IPS DF 4.7 (cell line): ENCODE measurements around the gene CARF.
"Not testable (repeated sequence)": the region's sequence is repeated elsewhere in the genome, so short reads cannot be mapped to it uniquely, and the experiment has no call there.

Source experiments
- DNase-seq: peaks from one replicate; pipeline ENCODE4 v3.0.0-alpha.2; 2013; ENCODE audit warnings: low spot score; ENCODE audit errors: extremely low read depth

Gene CARF

DNA sequence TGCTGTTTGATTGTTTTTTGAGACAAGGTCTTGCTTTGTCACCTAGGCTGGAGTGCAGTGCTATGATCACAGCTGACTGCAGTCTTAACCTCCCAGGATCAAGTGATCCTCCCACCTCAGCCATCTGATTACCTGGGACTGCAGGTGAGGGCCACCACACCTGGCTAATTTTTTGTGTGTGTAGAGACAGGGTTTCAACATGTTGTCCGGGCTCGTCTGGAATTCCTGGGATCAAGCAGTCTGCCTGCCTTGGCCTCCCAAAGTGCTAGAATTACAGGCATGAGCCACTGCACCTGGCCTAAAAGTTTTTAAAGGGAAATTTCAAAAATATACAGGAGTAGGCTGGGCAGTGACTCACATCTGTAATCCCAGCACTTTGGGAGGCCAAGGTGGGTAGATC is 22.4 kb downstream of the CARF start:
- DNase-seq, result no peak

- DNase-seq, result no peak
These were observed 26.9 kb downstream of the CARF start for GRCh38 chr2:202938960-202939359.

DNA sequence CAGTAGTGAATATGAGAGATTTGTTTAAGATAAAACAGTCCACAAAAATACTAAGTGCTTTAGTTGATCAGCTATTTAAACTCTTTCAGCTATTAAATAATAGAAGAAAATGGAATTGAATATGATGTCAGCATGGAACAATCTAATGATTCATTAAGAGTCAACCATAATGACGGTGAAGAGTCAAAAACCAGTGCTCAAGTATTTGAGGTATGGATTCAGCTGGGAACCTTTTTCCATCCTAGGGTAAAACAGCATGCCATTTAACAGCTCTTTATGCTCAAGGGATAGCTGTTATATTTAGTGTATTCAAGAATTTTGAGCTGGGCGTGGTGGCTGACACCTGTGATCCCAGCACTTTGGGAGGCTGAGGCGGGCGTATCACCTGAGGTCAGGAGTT is 29.7 kb downstream of the CARF start:
- no peak for DNase-seq

GRCh38 chr2:202944408-202944807 is 32.3 kb downstream of the CARF start:
- DNase-seq, result no peak

DNA sequence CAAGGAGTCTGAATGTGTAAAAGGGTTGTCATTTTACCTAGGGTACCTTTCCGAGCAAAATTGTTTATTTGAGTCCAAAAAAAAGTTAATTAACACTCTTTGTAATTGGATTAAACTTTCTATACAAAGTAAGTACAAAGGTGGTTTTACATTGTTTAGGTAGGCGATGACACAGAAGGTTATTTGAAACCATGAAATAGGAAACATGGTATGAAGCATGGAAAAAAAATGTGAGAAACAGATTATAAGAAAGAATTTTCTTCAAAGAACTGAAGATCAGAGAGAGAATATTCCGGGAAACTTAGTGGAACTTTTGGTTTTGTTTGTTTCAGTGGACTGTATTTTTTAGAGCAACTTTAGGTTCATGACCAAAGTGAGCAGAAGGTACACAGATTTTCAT is 32.7 kb downstream of the CARF start:
- DNase-seq, result no peak

- DNase-seq, result no peak
These were observed 33.4 kb downstream of the CARF start for GRCh38 chr2:202945497-202945896.

- DNase-seq, result not testable (repeated sequence)
These were observed 37.3 kb downstream of the CARF start for GRCh38 chr2:202949333-202949732.

DNA sequence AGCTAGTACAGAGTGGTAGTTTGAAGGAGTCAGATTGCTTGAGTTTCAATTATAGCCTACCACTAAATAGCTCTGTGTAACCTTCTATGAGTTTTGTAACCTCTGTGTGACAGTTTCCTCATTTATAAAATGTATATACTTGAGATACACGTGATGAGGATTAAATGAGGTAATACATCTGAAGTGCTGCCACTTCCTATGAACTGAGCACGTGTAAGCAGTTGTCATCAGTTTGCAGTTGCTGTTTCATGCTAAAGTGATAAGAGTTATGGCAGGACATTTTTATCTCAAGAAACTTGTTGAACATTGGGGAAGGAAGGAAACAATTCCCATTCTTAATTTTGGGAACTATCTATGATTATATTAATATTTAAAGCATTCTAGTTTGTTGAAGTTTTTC is 38.5 kb downstream of the CARF start:
- DNase-seq, result no peak

- no peak for DNase-seq
These were observed 48.4 kb downstream of the CARF start for GRCh38 chr2:202960524-202960923.

GRCh38 chr2:202963712-202964111 is 51.6 kb downstream of the CARF start:
- no peak for DNase-seq

GRCh38 chr2:202965810-202966460 is 53.9 kb downstream of the CARF start:
- DNase-seq, result peak; percentile 5

DNA sequence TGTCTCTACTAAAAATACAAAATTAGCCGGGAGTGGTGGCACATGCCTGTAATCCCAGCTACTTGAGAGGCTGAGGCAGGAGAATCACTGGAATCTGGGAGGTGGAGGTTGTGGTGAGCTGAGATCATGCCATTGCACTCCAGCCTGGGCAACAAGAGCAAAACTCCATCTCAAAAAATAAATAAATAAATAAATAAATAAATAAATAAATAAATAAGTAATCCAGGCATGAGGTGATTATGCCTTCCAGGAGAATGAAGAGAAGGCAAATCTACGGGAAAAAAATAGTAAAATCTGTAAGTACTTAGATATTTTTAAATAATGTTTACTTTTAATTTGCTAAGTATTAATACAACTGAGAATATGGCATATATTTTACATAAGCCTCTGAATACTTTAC is 57.3 kb downstream of the CARF start:
- DNase-seq, result not testable (repeated sequence)

GRCh38 chr2:202976809-202977208 is 64.7 kb downstream of the CARF start:
- DNase-seq, result no peak

DNA sequence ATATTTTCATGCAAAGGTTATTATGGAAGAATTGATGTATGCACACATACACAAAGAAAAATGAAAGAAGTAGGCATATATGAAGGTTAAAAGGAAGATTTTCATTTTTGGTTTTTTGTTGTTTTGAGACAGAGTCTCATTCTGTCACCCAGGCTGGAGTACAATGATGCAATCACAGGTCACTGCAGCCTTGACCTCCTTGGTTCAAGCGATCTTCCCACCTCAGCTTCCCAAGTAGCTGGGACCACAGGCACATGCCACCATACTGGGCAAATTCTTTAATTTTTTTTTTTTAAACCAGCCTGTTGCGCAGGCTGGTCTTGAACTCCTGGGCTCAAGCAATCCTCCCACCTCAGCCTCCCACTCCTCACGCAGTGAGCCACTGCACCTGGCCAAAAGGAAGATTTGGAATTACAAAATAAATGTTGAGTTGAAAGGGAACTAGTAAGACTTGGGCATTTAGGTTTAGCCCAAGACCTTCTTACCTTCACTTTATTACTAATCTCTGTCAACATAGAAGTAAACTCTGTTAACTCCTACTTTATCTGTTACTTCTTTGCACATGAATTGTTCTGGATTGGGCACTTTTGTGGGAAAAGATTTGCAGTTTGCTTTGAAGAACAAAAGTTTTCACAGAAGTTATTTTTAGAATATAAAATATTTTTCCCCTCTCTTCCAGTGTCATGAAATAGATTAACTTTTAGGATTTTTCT is 70.9 kb downstream of the CARF start:
- no peak for DNase-seq

GRCh38 chr2:202989749-202990148 is 77.7 kb downstream of the CARF start:
- no peak for DNase-seq

GRCh38 chr2:202990501-202990900 is 78.4 kb downstream of the CARF start:
- no peak for DNase-seq

- DNase-seq, result not testable (repeated sequence)
These were observed 85.0 kb downstream of the CARF start for GRCh38 chr2:202997113-202997512.

- no peak for DNase-seq
These were observed 90.2 kb downstream of the CARF start for GRCh38 chr2:203002054-203002821.

- no peak for DNase-seq
These were observed 91.6 kb downstream of the CARF start for GRCh38 chr2:203003716-203004115.

- peak; percentile 90 for DNase-seq
These were observed 102.6 kb downstream of the CARF start, which contains the start of gene NBEAL1 for GRCh38 chr2:203014456-203015199. NBEAL1 (plus strand) TSS chr2:203014875; CDS start chr2:203016385, 1,510 bp downstream.

- DNase-seq, result no peak
These were observed 104.6 kb downstream of the CARF start for GRCh38 chr2:203016716-203017115.

GRCh38 chr2:203018181-203018580 is 106.1 kb downstream of the CARF start:
- DNase-seq, result no peak
